ENCODE results near the gene RNF151. TPM values are rescaled to one million over a fixed set of nuclear protein-coding genes. Genes with fewer than 3 reads are reported as not detected.

RNF151 gene
- total and polyA plus RNA-seq, 2 donors (not counting 1 experiment from before 2014, with no cell fraction given): 0.13 to 0.76 TPM

DNA sequence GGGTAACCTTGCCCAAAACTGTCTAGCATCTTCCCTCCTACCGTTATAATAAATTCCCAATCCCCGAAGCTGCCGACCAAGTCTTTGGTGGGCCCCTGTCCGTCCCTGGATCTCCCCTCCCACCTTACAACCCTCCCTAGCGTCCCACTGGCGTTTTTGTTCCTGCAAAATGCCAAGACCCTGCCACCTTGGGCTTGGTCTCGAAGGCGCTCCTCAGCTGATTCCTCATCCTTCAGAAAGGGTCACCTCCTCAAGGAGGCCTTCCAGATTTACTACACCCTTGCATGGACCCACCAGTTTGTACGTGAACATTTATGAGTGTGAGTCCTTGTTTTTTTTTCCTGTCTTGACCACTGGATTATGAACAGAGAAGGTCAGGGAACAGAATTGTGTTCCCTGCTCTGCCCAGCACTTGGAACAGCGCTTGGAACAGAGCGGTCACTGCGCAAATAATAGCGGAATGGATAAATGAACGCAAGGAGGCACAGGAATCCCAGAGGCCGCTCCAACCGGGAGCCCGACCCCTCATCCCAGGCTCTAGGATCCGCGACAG is 16.4 kb downstream of the RNF151 start:
- peak overlapping the region; percentile 76 for H3K9ac ChIP-seq (ENCODE audit: low read length)
- DNase-seq (no peak), ATAC-seq (ENCODE audit: low read depth) (no peak)
- H4K20me1 ChIP-seq (ENCODE audit: control insufficient read depth, insufficient read depth, low read length, poor library complexity, severe bottlenecking): no peaks in the 10 kb centered on the region
- Mint-ChIP-seq H3K4me1 (peaks cover 22% of the 10 kb centered on the region), H3K4me3 (peak overlapping the region; percentile 88), H3K9me3 (ENCODE audit: insufficient read depth) (no peaks in the 10 kb centered on the region), H3K27ac (peak overlapping the region; percentile 46), H3K27me3 (peaks cover 6% of the 10 kb centered on the region)
- no peak for TF ChIP-seq EZH2 (IDR thresholded peaks at IDR 0.05; ENCODE audit: borderline replicate concordance, insufficient read depth, low read depth, low read length, poor library complexity, severe bottlenecking)
- TF ChIP-seq, protein P1, sequence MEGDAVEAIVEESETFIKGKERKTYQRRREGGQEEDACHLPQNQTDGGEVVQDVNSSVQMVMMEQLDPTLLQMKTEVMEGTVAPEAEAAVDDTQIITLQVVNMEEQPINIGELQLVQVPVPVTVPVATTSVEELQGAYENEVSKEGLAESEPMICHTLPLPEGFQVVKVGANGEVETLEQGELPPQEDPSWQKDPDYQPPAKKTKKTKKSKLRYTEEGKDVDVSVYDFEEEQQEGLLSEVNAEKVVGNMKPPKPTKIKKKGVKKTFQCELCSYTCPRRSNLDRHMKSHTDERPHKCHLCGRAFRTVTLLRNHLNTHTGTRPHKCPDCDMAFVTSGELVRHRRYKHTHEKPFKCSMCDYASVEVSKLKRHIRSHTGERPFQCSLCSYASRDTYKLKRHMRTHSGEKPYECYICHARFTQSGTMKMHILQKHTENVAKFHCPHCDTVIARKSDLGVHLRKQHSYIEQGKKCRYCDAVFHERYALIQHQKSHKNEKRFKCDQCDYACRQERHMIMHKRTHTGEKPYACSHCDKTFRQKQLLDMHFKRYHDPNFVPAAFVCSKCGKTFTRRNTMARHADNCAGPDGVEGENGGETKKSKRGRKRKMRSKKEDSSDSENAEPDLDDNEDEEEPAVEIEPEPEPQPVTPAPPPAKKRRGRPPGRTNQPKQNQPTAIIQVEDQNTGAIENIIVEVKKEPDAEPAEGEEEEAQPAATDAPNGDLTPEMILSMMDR (IDR thresholded peaks at IDR 0.05): no peak
- H3K79me2 ChIP-seq (ENCODE audit: control insufficient read depth, insufficient read depth, low read length): no peaks in the 10 kb centered on the region
- peaks cover 0 to 4% (median 0%) of the 10 kb centered on the region in 3 donors for H3K9me3 ChIP-seq (ENCODE audit: control extremely low read depth in 1 of 3, control insufficient read depth in 2 of 3, insufficient read depth in 1 of 3, low read length in 2 of 3)
- H3K4me1 ChIP-seq (ENCODE audit: control insufficient read depth in 2 of 2, insufficient read depth in 2 of 2, low read length in 2 of 2): peaks cover 16 to 35% of the 10 kb centered on the region in 2 donors
- H3K27me3 ChIP-seq (replicated peaks in 1 of 4; ENCODE audit: control extremely low read depth in 1 of 4, control insufficient read depth in 3 of 4, insufficient read depth in 4 of 4, low read length in 3 of 4): peaks cover 0 to 45% (median 19%) of the 10 kb centered on the region in 4 experiments
- no peak overlapping the region for H3K27ac ChIP-seq (ENCODE audit: low read length in 2 of 2)
- ChIA-PET POLR2A (interaction anchor here (0.6 to 3.5 kb wide), 4 partner anchors 9 to 1254 kb away, joined by 4 to 15 read pairs (median 6); partner anchors contain the start of genes RPS2 and TBL3), CTCF (interaction anchor here (0.9 to 1.4 kb wide), 2 partner anchors 11 to 157 kb away, joined by 4 to 6 read pairs; partner anchors contain the start of gene TBL3)
- intact Hi-C loops (cut with micrococcal nuclease): loop anchor here (1.0 kb wide), 2 partner anchors 8 to 11 kb away; partner anchors contain the start of gene TBL3
- peak overlapping the region; percentile 88 for H2AFZ ChIP-seq (ENCODE audit: insufficient read depth, low read depth, low read length, poor library complexity, severe bottlenecking)
- peaks cover 0 to 15% of the 10 kb centered on the region in 2 experiments for H3K36me3 ChIP-seq (replicated peaks in 1 of 2; ENCODE audit: control extremely low read depth in 1 of 2, control insufficient read depth in 1 of 2, extremely low read depth in 1 of 2, insufficient read depth in 2 of 2, low read length in 1 of 2)
- H3K4me3 ChIP-seq (ENCODE audit: control extremely low read depth in 1 of 5, extremely low read depth in 1 of 5, insufficient read depth in 1 of 5, low read depth in 2 of 5, low read length in 4 of 5): peak overlapping the region in 4 of 5 experiments; percentile 57 to 78 (median 64)
- WGBS (ENCODE audit: insufficient coverage): 20% methylated on average over 16 of the region's 19 CpGs
- peak overlapping the region; percentile 98 for H3K4me2 ChIP-seq (replicated peaks; ENCODE audit: low read depth, low read length, poor library complexity, severe bottlenecking)

All from B cell (primary cell).